ENCODE measurements around the gene AKT1S1. TPM values are rescaled to one million over a fixed set of nuclear protein-coding genes. Genes with fewer than 3 reads are reported as not detected.

AKT1S1 gene
- total RNA-seq, 1 donor from 2014 or later, result 52.0 TPM

GRCh38 chr19:49869009-49869483 lies 8.1 kb downstream of the AKT1S1 start:
- H3K27me3 Mint-ChIP-seq (ENCODE audit: low read depth), result no peaks in the 10 kb centered on the region
- H3K9me3 Mint-ChIP-seq (ENCODE audit: low read depth), result no peaks in the 10 kb centered on the region
- H3K4me3 Mint-ChIP-seq (ENCODE audit: unreplicated experiment), result no peak overlapping the region
- peaks cover 8% of the 10 kb centered on the region for H3K36me3 Mint-ChIP-seq (ENCODE audit: low read depth)
- DNase-seq (ENCODE audit: low spot score), result no peak
- no peak overlapping the region for H3K27ac Mint-ChIP-seq (ENCODE audit: unreplicated experiment)
- no peak for TF ChIP-seq CTCF (IDR thresholded peaks at IDR 0.05)
- H3K4me1 Mint-ChIP-seq (ENCODE audit: low read depth), result peaks cover 41% of the 10 kb centered on the region

DNA sequence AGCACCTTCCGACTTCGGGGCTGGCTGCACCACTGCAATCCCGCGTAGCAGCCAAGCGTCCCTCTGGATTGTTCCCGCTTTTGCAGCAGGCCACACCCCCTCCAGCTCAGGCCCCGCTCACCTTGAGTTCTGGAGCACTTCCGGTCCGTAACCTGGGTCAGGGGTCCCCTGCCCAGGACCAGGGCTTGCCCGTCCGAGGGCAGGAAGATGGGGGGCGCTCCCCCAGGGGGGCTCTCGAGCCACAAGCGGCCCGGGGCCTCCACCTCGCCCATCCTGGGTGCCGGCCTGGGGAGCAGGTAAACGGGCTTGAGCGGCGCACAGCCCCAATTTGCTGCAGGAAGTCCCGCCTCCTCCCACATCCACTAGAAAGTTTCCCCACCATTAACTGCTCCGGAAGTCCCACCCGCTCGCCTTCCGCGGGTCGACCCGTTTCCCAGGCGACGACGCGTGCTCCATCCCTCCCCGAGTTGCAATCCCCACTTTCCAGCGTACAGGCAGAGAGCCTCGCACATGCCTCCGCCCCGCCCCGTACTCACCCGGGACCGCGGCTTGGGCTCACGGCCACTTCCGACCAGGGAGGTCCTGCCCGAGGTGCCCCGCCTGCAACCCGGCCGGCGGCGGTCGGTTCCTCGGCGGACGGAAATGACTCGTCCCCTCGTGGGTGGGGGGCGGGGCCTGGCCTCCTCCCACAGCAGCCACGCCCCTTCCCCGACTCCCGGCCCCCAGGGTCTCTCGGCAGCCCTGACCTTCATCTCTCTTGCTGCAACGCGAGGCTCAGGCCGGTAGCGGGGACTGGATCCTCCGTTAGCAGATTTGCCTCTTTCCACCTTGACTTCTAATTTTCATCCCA lies 10.0 kb downstream of the AKT1S1 start, which contains the start of gene PNKP:
TSS of gene PNKP (minus strand) at position 644 of the 850 bp plus-strand sequence. CDS start at position 272, 372 bp downstream.
- Mint-ChIP-seq H3K27ac (ENCODE audit: unreplicated experiment) (peak within 1 kb of the TSS; percentile 89), H3K27me3 (ENCODE audit: low read depth) (no peaks in the 10 kb centered on the region), H3K36me3 (ENCODE audit: low read depth) (peaks cover 14% of the 10 kb centered on the region), H3K4me1 (ENCODE audit: low read depth) (peaks cover 40% of the 10 kb centered on the region), H3K4me3 (ENCODE audit: unreplicated experiment) (peak within 1 kb of the TSS; percentile 96), H3K9me3 (ENCODE audit: low read depth) (no peaks in the 10 kb centered on the region)
- TF ChIP-seq CTCF (IDR thresholded peaks at IDR 0.05), result no peak
- DNase-seq (ENCODE audit: low spot score), result peak; percentile 96

- no peaks in the 10 kb centered on the region for H3K27me3 Mint-ChIP-seq (ENCODE audit: low read depth)
- H3K36me3 Mint-ChIP-seq (ENCODE audit: low read depth), result peaks cover 14% of the 10 kb centered on the region
- no peak for TF ChIP-seq CTCF (IDR thresholded peaks at IDR 0.05)
- H3K4me1 Mint-ChIP-seq (ENCODE audit: low read depth), result peaks cover 32% of the 10 kb centered on the region
- H3K27ac Mint-ChIP-seq (ENCODE audit: unreplicated experiment), result peak overlapping the region; percentile 54
- no peak overlapping the region for H3K4me3 Mint-ChIP-seq (ENCODE audit: unreplicated experiment)
- no peak for DNase-seq (ENCODE audit: low spot score)
- H3K9me3 Mint-ChIP-seq (ENCODE audit: low read depth), result no peaks in the 10 kb centered on the region
Measured at GRCh38 chr19:49864890-49865289, 12.3 kb downstream of the AKT1S1 start.

GRCh38 chr19:49863935-49864320 lies 13.2 kb downstream of the AKT1S1 start:
- TF ChIP-seq CTCF (IDR thresholded peaks at IDR 0.05), result no peak
- H3K27ac Mint-ChIP-seq (ENCODE audit: unreplicated experiment), result no peak overlapping the region
- no peaks in the 10 kb centered on the region for H3K27me3 Mint-ChIP-seq (ENCODE audit: low read depth)
- no peak for DNase-seq (ENCODE audit: low spot score)
- no peaks in the 10 kb centered on the region for H3K9me3 Mint-ChIP-seq (ENCODE audit: low read depth)
- peaks cover 15% of the 10 kb centered on the region for H3K36me3 Mint-ChIP-seq (ENCODE audit: low read depth)
- H3K4me1 Mint-ChIP-seq (ENCODE audit: low read depth), result peaks cover 34% of the 10 kb centered on the region
- no peak overlapping the region for H3K4me3 Mint-ChIP-seq (ENCODE audit: unreplicated experiment)

GRCh38 chr19:49863254-49863934 lies 13.8 kb downstream of the AKT1S1 start:
- Mint-ChIP-seq H3K27ac (ENCODE audit: unreplicated experiment) (no peak overlapping the region), H3K9me3 (ENCODE audit: low read depth) (no peaks in the 10 kb centered on the region), H3K4me1 (ENCODE audit: low read depth) (peaks cover 36% of the 10 kb centered on the region), H3K4me3 (ENCODE audit: unreplicated experiment) (no peak overlapping the region), H3K36me3 (ENCODE audit: low read depth) (peaks cover 15% of the 10 kb centered on the region), H3K27me3 (ENCODE audit: low read depth) (no peaks in the 10 kb centered on the region)
- no peak for DNase-seq (ENCODE audit: low spot score)
- TF ChIP-seq CTCF (IDR thresholded peaks at IDR 0.05), result no peak
